Mesenteric fat pad (tissue), 1 donor: Measurements from ENCODE around the gene TINCR. TPM values are rescaled to one million over a fixed set of nuclear protein-coding genes. Genes with fewer than 3 reads are reported as not detected.

Experiments
- DNase-seq: peaks from one replicate; pipeline ENCODE4 v3.0.0-alpha.2; 2020; ENCODE audit warnings: low spot score
- total RNA-seq: library from RNA; stranded (reverse); fragmentation: NEBNext Ultra II Directional; extraction: Animal tissue kit (Norgen Biotek cat#: 25700); gene quantifications from one replicate; pipeline ENCODE4 v1.2.1, GENCODE V29; 2021
- donor health status: DM: yes; HTN: yes; CAD: no.

TINCR gene
- total RNA-seq, 1 donor from 2014 or later, result 0.48 TPM

GRCh38 chr19:5590151-5590864 is 22.6 kb upstream of the TINCR start:
- DNase-seq, result no peak

GRCh38 chr19:5588906-5589676 is 21.3 kb upstream of the TINCR start:
- no peak for DNase-seq

- no peak for DNase-seq
Measured at GRCh38 chr19:5588441-5588840, 20.7 kb upstream of the TINCR start.

- DNase-seq, result no peak
Measured at GRCh38 chr19:5587661-5588060, 19.9 kb upstream of the TINCR start.

- DNase-seq, result no peak
Measured at GRCh38 chr19:5587071-5587455, 19.3 kb upstream of the TINCR start.

- DNase-seq, result no peak
Measured at GRCh38 chr19:5586300-5587070, 18.7 kb upstream of the TINCR start.

GRCh38 chr19:5585461-5586299 is 17.9 kb upstream of the TINCR start:
- no peak for DNase-seq

GRCh38 chr19:5580161-5580571 is 12.4 kb upstream of the TINCR start:
- DNase-seq, result no peak

GRCh38 chr19:5579697-5580096 is 11.9 kb upstream of the TINCR start:
- no peak for DNase-seq

- no peak for DNase-seq
Measured at GRCh38 chr19:5579286-5579685, 11.5 kb upstream of the TINCR start.

GRCh38 chr19:5578097-5578846 is 10.5 kb upstream of the TINCR start:
- no peak for DNase-seq

GRCh38 chr19:5575590-5575989 is 7.8 kb upstream of the TINCR start:
- no peak for DNase-seq

GRCh38 chr19:5572556-5573286 is 5.0 kb upstream of the TINCR start:
- no peak for DNase-seq

- no peak for DNase-seq
Measured at GRCh38 chr19:5571777-5572176, 4.0 kb upstream of the TINCR start.

- DNase-seq, result no peak
Measured at GRCh38 chr19:5567970-5568407, 236 bp upstream of the TINCR start.

GRCh38 chr19:5564930-5565329 is 2.8 kb downstream of the TINCR start:
- no peak for DNase-seq

GRCh38 chr19:5563935-5564612 is 3.7 kb downstream of the TINCR start:
- no peak for DNase-seq

- no peak for DNase-seq
Measured at GRCh38 chr19:5563008-5563431, 4.7 kb downstream of the TINCR start.

- DNase-seq, result no peak
Measured at GRCh38 chr19:5562280-5562679, 5.5 kb downstream of the TINCR start.
